ENCODE results near the gene METTL16. TPM values are rescaled to one million over a fixed set of nuclear protein-coding genes. Genes with fewer than 3 reads are reported as not detected.
A peak's percentile ranks its signal among the peaks of the same experiment; 100 is the strongest.

The METTL16 gene
- total and polyA plus RNA-seq, 9 of the 15 experiments (the other 6 are each of a cell fraction or from before 2014, with no cell fraction given), result 12.1 to 30.5 (median 19.8) TPM

DNA sequence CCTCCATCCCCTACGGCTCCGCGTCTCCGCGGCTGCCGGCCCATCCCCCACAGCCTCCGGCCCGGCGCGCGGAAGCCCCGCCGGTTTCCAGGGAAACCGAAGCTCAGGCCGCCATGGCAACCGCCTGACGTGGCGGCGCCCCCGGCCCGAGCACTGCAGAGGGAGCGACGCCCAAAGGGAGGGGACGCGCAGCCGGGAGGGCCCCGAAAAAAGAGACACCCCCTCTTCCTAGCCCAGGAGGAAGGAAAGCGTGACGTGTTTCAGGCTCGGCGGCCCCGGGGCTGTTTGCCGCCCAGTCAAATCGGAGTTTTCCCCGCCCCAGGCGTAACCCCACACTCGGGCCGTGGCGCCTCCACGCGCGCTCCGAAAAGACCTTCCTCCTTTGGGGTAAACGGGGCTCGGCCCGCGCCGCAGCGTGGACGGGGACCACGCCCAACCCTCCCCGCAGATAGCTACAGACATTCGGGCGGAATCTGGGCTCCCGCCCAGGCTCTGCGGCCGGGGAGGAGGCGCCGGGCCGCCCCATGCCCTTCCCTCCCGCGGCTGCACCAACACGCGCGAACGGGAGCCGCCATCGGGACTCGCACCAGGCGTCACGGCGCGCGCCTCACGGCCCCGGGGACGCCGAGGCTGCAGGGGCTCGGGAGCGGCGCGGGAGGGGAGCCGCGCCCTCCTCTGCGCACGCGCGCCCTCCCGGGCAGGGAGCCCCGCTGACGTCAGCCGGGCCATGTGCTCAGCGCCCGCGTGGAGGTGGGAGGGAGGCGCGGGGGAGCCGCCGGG, 118.3 kb downstream of the METTL16 start (continued):
- TF ChIP-seq, protein P1, sequence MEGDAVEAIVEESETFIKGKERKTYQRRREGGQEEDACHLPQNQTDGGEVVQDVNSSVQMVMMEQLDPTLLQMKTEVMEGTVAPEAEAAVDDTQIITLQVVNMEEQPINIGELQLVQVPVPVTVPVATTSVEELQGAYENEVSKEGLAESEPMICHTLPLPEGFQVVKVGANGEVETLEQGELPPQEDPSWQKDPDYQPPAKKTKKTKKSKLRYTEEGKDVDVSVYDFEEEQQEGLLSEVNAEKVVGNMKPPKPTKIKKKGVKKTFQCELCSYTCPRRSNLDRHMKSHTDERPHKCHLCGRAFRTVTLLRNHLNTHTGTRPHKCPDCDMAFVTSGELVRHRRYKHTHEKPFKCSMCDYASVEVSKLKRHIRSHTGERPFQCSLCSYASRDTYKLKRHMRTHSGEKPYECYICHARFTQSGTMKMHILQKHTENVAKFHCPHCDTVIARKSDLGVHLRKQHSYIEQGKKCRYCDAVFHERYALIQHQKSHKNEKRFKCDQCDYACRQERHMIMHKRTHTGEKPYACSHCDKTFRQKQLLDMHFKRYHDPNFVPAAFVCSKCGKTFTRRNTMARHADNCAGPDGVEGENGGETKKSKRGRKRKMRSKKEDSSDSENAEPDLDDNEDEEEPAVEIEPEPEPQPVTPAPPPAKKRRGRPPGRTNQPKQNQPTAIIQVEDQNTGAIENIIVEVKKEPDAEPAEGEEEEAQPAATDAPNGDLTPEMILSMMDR (IDR thresholded peaks at IDR 0.05 in 2 of 3, conservative IDR thresholded peaks at IDR 0.05 in 1 of 3; ENCODE audit: insufficient read depth in 2 of 3, low read depth in 1 of 3, low read length in 3 of 3), result no peak
- 0 out of 2 replicates have a peak, but pooled peaks have one; percentile 16 for TF ChIP-seq POLR2AphosphoS5 (IDR thresholded peaks at IDR 0.05; ENCODE audit: control insufficient read depth, insufficient read depth, low read depth, low read length)
- peak; percentile 98 for TF ChIP-seq RBM22 (IDR thresholded peaks at IDR 0.05; ENCODE audit: low read depth, low read length, poor library complexity, severe bottlenecking)
- TF ChIP-seq KLF1 (tag; IDR thresholded peaks at IDR 0.05), result peak; percentile 94
- TF ChIP-seq GABPB2 (CRISPR knock-in tag; conservative IDR thresholded peaks at IDR 0.05), result no peak
- TF ChIP-seq TAF1 (IDR thresholded peaks at IDR 0.05; ENCODE audit: control insufficient read depth, extremely low read depth, insufficient read depth, low read length, severe bottlenecking), result peak; percentile 56
- TF ChIP-seq CEBPG (CRISPR knock-in tag; IDR thresholded peaks at IDR 0.05), result 0 out of 2 replicates have a peak, but pooled peaks have one; percentile 32
- no peak for TF ChIP-seq CEBPG (tag; conservative IDR thresholded peaks at IDR 0.05 in 1 of 2, IDR thresholded peaks at IDR 0.05 in 1 of 2)
- TF ChIP-seq XRCC3 (IDR thresholded peaks at IDR 0.05), result no peak
- TF ChIP-seq, protein P2, sequence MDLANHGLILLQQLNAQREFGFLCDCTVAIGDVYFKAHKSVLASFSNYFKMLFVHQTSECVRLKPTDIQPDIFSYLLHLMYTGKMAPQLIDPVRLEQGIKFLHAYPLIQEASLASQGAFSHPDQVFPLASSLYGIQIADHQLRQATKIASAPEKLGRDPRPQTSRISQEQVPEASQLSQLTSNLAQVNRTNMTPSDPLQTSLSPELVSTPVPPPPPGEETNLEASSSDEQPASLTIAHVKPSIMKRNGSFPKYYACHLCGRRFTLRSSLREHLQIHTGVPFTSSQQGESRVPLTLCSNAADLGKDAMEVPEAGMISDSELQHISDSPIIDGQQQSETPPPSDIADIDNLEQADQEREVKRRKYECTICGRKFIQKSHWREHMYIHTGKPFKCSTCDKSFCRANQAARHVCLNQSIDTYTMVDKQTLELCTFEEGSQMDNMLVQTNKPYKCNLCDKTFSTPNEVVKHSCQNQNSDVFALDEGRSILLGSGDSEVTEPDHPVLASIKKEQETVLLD (IDR thresholded peaks at IDR 0.05), result peak; percentile 65; the same call in 1 of the 2 replicates
- TF ChIP-seq KLF13 (tag; IDR thresholded peaks at IDR 0.05; ENCODE audit: borderline replicate concordance, low read depth), result 0 out of 2 replicates have a peak, but pooled peaks have one; percentile 58
- TF ChIP-seq MYNN (IDR thresholded peaks at IDR 0.05), result peak; percentile 95
- TF ChIP-seq MYNN (CRISPR knock-in tag; IDR thresholded peaks at IDR 0.05), result no peak
- no peak for TF ChIP-seq ZNF12 (CRISPR knock-in tag; IDR thresholded peaks at IDR 0.05)
- TF ChIP-seq, protein P3, sequence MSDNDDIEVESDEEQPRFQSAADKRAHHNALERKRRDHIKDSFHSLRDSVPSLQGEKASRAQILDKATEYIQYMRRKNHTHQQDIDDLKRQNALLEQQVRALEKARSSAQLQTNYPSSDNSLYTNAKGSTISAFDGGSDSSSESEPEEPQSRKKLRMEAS (CRISPR knock-in tag; IDR thresholded peaks at IDR 0.05), result peak; percentile 73
- TF ChIP-seq, protein P4, sequence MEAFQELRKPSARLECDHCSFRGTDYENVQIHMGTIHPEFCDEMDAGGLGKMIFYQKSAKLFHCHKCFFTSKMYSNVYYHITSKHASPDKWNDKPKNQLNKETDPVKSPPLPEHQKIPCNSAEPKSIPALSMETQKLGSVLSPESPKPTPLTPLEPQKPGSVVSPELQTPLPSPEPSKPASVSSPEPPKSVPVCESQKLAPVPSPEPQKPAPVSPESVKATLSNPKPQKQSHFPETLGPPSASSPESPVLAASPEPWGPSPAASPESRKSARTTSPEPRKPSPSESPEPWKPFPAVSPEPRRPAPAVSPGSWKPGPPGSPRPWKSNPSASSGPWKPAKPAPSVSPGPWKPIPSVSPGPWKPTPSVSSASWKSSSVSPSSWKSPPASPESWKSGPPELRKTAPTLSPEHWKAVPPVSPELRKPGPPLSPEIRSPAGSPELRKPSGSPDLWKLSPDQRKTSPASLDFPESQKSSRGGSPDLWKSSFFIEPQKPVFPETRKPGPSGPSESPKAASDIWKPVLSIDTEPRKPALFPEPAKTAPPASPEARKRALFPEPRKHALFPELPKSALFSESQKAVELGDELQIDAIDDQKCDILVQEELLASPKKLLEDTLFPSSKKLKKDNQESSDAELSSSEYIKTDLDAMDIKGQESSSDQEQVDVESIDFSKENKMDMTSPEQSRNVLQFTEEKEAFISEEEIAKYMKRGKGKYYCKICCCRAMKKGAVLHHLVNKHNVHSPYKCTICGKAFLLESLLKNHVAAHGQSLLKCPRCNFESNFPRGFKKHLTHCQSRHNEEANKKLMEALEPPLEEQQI (IDR thresholded peaks at IDR 0.05), result no peak
- TF ChIP-seq MTA3 (IDR thresholded peaks at IDR 0.05; ENCODE audit: borderline replicate concordance), result peak; percentile 74; the same call in 1 of the 2 replicates
- peak; percentile 51 for TF ChIP-seq MEIS2 (IDR thresholded peaks at IDR 0.05; ENCODE audit: partially characterized antibody)
- TF ChIP-seq CREB1 (IDR thresholded peaks at IDR 0.05), result peak; percentile 60; the same call in 1 of the 2 replicates
- peak; percentile 65 for TF ChIP-seq CREB1 (CRISPR knock-in tag; IDR thresholded peaks at IDR 0.05)
- TF ChIP-seq TEAD4 (IDR thresholded peaks at IDR 0.05; ENCODE audit: low read length), result no peak
- TF ChIP-seq TEAD4 (CRISPR knock-in tag; IDR thresholded peaks at IDR 0.05; ENCODE audit: borderline replicate concordance), result no peak
- TF ChIP-seq IFI16 (CRISPR knock-in tag; IDR thresholded peaks at IDR 0.05), result no peak

Data from K562 (cell line).